Breast epithelium (tissue), 4 donors: ENCODE measurements around the gene MRPL43. TPM values are rescaled to one million over a fixed set of nuclear protein-coding genes. Genes with fewer than 3 reads are reported as not detected.

Source experiments
- DNase-seq, 2 donors: peaks; one replicate each; pipeline ENCODE4 v3.0.0-alpha.2; 2019; ENCODE audit warnings: low spot score in 2 of 2
- H3K27ac ChIP-seq, 2 donors: fragments of 200-600 bp; sonication (generic) in 1 of 2; one replicate each; pipeline ENCODE4 v1.5.1; 2016 to 2019; ENCODE audit warnings: mild to moderate bottlenecking in 1 of 2
- H3K27me3 ChIP-seq, 2 donors: fragments of 200-600 bp; sonication (generic) in 1 of 2; one replicate each; pipeline versions ENCODE4 v1.5.1 to v1.6.0; 2017 to 2019; ENCODE audit warnings: control low read depth in 1 of 2, mild to moderate bottlenecking in 1 of 2
- H3K36me3 ChIP-seq: fragments of 200-600 bp; one replicate; pipeline ENCODE4 v1.5.1; 2019
- H3K4me1 ChIP-seq, 2 donors: fragments of 200-600 bp; sonication (generic); one replicate each; pipeline ENCODE4 v1.5.1; 2016 to 2019; ENCODE audit warnings: control low read depth in 1 of 2
- H3K4me3 ChIP-seq, 3 donors: fragments of 200-600 bp; sonication (generic); 1 replicate in 2 of 3; 2 replicates in 1 of 3; pipeline ENCODE4 v1.5.1; 2016 to 2019; ENCODE audit warnings: mild to moderate bottlenecking in 3 of 3, moderate library complexity in 2 of 3
- H3K9me3 ChIP-seq, 2 donors: fragments of 200-600 bp; sonication (generic) in 1 of 2; one replicate each; pipeline ENCODE4 v1.5.1; 2016 to 2019; ENCODE audit warnings: control low read depth in 1 of 2
- POLR2A ChIP-seq: fragments of 450-650 bp; IDR thresholded peaks from one replicate; pipeline ENCODE4 v1.6.1; 2016; ENCODE audit warnings: antibody characterized with exemption, mild to moderate bottlenecking, moderate library complexity
- POLR2AphosphoS5 ChIP-seq, 3 donors: sonication (generic); formaldehyde crosslinking; IDR thresholded peaks; one replicate each; pipeline ENCODE4 v1.6.1; 2017; ENCODE audit warnings: antibody characterized with exemption in 3 of 3
- intact Hi-C: fragments of 100-400 bp; cut with DNase I; formaldehyde crosslinking; loops from one replicate; pipeline ENCODE4 v1.15.1; 2023; ENCODE audit warnings: low total_unique reads
- total RNA-seq, 3 donors: library from RNA; depleted of rRNA; stranded (reverse); fragments of >200 nt; gene quantifications; one replicate each; pipeline ENCODE4 v1.1.0, GENCODE V29; 2016
- TF ChIP-seq, protein P1 (sequence below), 3 donors: fragments of 450-650 bp; IDR thresholded peaks; one replicate each; pipeline ENCODE4 v1.5.1; 2016 to 2017; ENCODE audit warnings: antibody characterized with exemption in 3 of 3, mild to moderate bottlenecking in 3 of 3, moderate library complexity in 3 of 3

MRPL43 gene
- total RNA-seq, 3 donors from 2014 or later, result 75.4 to 104 (median 84.6) TPM

GRCh38 chr10:100980311-100980710 is 7.0 kb downstream of the MRPL43 start:
- intact Hi-C loops, result no loop called here
- TF ChIP-seq POLR2A (no peak), POLR2AphosphoS5 (IDR thresholded peaks at IDR 0.05) (no peak)
- TF ChIP-seq, protein P1, sequence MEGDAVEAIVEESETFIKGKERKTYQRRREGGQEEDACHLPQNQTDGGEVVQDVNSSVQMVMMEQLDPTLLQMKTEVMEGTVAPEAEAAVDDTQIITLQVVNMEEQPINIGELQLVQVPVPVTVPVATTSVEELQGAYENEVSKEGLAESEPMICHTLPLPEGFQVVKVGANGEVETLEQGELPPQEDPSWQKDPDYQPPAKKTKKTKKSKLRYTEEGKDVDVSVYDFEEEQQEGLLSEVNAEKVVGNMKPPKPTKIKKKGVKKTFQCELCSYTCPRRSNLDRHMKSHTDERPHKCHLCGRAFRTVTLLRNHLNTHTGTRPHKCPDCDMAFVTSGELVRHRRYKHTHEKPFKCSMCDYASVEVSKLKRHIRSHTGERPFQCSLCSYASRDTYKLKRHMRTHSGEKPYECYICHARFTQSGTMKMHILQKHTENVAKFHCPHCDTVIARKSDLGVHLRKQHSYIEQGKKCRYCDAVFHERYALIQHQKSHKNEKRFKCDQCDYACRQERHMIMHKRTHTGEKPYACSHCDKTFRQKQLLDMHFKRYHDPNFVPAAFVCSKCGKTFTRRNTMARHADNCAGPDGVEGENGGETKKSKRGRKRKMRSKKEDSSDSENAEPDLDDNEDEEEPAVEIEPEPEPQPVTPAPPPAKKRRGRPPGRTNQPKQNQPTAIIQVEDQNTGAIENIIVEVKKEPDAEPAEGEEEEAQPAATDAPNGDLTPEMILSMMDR (IDR thresholded peaks at IDR 0.05), result no peak
- H3K4me3 ChIP-seq, result no peak overlapping the region
- peaks cover 5% of the 10 kb centered on the region for H3K36me3 ChIP-seq
- no peak overlapping the region for H3K27ac ChIP-seq
- H3K9me3 ChIP-seq, result no peaks in the 10 kb centered on the region
- no peak for DNase-seq
- H3K27me3 ChIP-seq, result no peaks in the 10 kb centered on the region
- no peaks in the 10 kb centered on the region for H3K4me1 ChIP-seq

DNA sequence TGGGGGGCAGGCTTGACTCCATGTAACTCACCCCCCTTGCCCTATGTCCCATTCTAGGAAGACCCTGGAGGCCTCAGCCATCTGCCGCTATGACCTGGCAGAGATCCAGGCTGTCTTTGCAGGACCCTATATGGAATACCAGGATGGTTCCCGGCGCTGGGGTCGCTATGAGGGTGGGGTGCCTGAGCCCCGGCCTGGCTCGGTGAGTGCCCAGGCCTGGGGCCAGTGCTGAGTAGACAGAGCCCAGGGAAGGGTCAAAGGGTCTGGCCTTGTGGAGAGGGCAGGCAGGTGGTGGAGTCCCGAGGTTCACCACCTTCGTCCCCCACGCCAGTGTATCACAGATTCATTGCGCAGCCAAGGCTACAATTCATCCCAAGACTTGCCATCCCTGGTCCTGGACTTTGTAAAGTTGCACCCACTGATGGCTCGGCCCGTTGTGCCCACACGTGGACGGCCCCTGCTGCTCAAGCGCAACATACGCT is 7.5 kb downstream of the MRPL43 start:
- Histone ChIP-seq H3K9me3 (no peaks in the 10 kb centered on the region), H3K4me1 (no peaks in the 10 kb centered on the region), H3K27me3 (no peaks in the 10 kb centered on the region), H3K36me3 (peaks cover 5% of the 10 kb centered on the region), H3K4me3 (no peak overlapping the region), H3K27ac (no peak overlapping the region)
- intact Hi-C loops, result no loop called here
- DNase-seq, result no peak
- TF ChIP-seq POLR2A (no peak), POLR2AphosphoS5 (IDR thresholded peaks at IDR 0.05) (no peak)
- TF ChIP-seq, protein P1 (IDR thresholded peaks at IDR 0.05), result no peak

GRCh38 chr10:100978901-100979195 is 8.4 kb downstream of the MRPL43 start:
- H3K36me3 ChIP-seq, result peaks cover 5% of the 10 kb centered on the region
- H3K9me3 ChIP-seq, result no peaks in the 10 kb centered on the region
- no peaks in the 10 kb centered on the region for H3K27me3 ChIP-seq
- DNase-seq, result no peak
- intact Hi-C loops, result no loop called here
- no peak overlapping the region for H3K4me3 ChIP-seq
- TF ChIP-seq POLR2A (no peak), POLR2AphosphoS5 (IDR thresholded peaks at IDR 0.05) (no peak)
- TF ChIP-seq, protein P1 (IDR thresholded peaks at IDR 0.05), result no peak
- H3K4me1 ChIP-seq, result no peaks in the 10 kb centered on the region
- H3K27ac ChIP-seq, result no peak overlapping the region

GRCh38 chr10:100978121-100978900 is 9.0 kb downstream of the MRPL43 start:
- DNase-seq, result no peak
- TF ChIP-seq POLR2AphosphoS5 (IDR thresholded peaks at IDR 0.05), result no peak
- TF ChIP-seq, protein P1 (IDR thresholded peaks at IDR 0.05), result no peak
- H3K9me3 ChIP-seq, result no peaks in the 10 kb centered on the region
- no peaks in the 10 kb centered on the region for H3K27me3 ChIP-seq
- no peak overlapping the region for H3K27ac ChIP-seq
- no peaks in the 10 kb centered on the region for H3K4me1 ChIP-seq
- peaks cover 5% of the 10 kb centered on the region for H3K36me3 ChIP-seq
- intact Hi-C loops, result no loop called here
- H3K4me3 ChIP-seq, result no peak overlapping the region

DNA sequence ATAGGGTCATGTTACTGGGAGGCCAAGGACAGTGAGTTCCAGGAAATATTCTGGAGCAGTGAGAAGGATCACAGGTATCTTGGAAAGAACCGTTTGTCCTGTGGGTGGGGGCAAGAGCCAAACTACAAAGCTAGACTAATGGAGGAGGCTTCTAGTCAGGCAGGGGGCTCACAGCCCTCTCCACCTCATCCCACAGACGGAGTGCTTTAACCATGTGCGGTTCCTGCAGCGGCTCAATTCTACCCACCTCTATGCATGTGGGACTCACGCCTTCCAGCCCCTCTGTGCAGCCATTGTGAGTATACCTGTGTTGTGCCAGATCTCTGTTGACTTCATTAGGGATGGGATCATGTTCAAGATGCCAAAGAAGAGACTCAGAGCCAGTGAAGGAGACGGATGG is 9.9 kb downstream of the MRPL43 start:
- Histone ChIP-seq H3K27me3 (no peaks in the 10 kb centered on the region), H3K9me3 (no peaks in the 10 kb centered on the region), H3K36me3 (peaks cover 5% of the 10 kb centered on the region), H3K27ac (no peak overlapping the region), H3K4me1 (no peaks in the 10 kb centered on the region), H3K4me3 (no peak overlapping the region)
- TF ChIP-seq POLR2A (no peak), POLR2AphosphoS5 (IDR thresholded peaks at IDR 0.05) (no peak)
- TF ChIP-seq, protein P1 (IDR thresholded peaks at IDR 0.05), result no peak
- intact Hi-C loops, result no loop called here
- DNase-seq, result no peak
